WI38 (cell line): ENCODE measurements around the gene PITPNM3.

Experiments
- H3K4me3 ChIP-seq: 2 replicates; pipeline ENCODE4 v1.5.1; 2011; ENCODE audit warnings: low read depth, mild to moderate bottlenecking, control low read depth, low read length
- TF ChIP-seq, protein P1 (sequence below): IDR thresholded peaks from 2 replicates; pipeline ENCODE4 v1.5.1; 2012; ENCODE audit warnings: low read depth, mild to moderate bottlenecking, control low read depth, low read length

Gene PITPNM3

DNA sequence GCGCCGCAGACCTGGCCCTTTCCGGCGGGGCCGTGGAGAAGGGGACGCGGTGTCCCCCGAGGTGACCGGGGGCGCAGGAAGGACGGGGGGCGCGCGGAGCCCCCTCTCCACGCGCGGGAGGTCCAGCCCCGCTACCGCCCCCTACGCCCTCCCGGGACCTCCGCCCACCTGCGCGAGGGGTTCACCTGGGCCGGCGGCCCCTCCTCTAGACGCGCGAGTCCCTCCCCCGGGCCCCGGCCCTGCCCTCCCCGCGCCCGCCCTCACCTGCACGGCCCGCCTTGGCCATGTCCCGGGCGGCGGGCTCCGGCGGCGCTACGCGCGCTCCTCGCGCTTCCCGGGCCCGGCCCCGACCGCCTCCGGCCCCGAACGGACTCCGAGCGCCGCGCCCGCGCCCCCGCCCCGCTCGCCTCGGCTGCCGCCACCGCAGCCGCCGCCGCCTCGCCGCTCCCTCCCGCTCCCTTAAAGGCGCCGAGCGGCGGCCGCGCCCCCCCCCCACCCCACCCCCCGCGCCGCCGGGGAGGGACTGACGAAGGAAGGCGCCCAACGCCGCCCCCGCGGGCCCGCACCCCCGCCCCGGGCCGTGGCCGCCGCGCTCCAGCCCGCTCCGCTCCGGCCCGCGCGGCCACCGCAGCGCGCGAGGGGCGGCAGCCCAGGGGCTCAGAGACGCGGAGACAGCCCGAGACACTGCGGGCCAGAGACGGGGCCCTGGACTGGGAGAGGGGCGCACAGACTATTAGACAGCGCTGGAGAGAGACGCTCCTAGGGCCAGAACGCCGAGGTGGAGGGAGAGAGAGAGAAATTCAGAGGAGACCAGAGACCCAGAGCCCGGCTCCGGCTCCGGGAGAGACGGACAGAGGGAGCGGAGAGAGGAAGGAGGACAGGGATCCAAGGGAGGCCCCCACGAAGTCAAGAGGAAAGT is at the start of gene PITPNM3:
TSS of gene PITPNM3 (minus strand) at position 435 of the 919 bp plus-strand sequence. CDS start at position 286, 149 bp downstream.
- TF ChIP-seq, protein P1, sequence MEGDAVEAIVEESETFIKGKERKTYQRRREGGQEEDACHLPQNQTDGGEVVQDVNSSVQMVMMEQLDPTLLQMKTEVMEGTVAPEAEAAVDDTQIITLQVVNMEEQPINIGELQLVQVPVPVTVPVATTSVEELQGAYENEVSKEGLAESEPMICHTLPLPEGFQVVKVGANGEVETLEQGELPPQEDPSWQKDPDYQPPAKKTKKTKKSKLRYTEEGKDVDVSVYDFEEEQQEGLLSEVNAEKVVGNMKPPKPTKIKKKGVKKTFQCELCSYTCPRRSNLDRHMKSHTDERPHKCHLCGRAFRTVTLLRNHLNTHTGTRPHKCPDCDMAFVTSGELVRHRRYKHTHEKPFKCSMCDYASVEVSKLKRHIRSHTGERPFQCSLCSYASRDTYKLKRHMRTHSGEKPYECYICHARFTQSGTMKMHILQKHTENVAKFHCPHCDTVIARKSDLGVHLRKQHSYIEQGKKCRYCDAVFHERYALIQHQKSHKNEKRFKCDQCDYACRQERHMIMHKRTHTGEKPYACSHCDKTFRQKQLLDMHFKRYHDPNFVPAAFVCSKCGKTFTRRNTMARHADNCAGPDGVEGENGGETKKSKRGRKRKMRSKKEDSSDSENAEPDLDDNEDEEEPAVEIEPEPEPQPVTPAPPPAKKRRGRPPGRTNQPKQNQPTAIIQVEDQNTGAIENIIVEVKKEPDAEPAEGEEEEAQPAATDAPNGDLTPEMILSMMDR, result no peak
- peak within 1 kb of the TSS; percentile 59 for H3K4me3 ChIP-seq

- H3K4me3 ChIP-seq, result no peak overlapping the region
- TF ChIP-seq, protein P1, result no peak
Observed at GRCh38 chr17:6605142-6605541, 48.8 kb upstream of the PITPNM3 start.

DNA sequence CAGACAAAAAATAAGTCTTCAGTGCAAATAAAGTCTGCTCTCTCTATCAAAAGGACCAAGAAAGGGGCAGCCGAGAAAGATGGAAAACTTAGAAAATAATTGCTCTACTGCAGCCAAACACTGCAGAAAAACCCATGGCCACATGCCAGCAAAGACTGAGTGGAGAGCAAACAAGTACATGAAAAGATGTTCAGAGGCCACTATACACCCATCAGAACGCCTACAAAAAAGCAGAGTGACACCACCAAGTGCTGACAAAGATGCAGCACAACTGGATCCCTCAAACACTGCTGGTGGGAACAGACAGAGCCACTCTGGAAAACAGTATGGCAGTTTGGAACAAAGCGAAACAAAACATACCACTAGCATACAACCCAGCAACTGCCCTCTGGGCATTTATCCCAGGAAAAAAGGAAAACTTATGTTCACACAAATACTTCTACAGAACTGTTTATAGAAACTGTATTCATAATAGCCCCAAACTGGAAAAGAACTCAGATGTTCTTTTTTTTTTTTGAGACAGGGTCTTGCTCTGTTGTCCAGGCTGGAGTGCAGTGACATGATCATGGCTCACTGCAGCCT is 47.5 kb upstream of the PITPNM3 start:
- TF ChIP-seq, protein P1, result no peak
- H3K4me3 ChIP-seq, result no peak overlapping the region

GRCh38 chr17:6602141-6602540 is 45.8 kb upstream of the PITPNM3 start:
- no peak overlapping the region for H3K4me3 ChIP-seq
- TF ChIP-seq, protein P1, result no peak

GRCh38 chr17:6599364-6599763 is 43.0 kb upstream of the PITPNM3 start:
- H3K4me3 ChIP-seq, result no peak overlapping the region
- TF ChIP-seq, protein P1, result no peak

- TF ChIP-seq, protein P1, result no peak
Observed at GRCh38 chr17:6597727-6598126, 41.4 kb upstream of the PITPNM3 start.

DNA sequence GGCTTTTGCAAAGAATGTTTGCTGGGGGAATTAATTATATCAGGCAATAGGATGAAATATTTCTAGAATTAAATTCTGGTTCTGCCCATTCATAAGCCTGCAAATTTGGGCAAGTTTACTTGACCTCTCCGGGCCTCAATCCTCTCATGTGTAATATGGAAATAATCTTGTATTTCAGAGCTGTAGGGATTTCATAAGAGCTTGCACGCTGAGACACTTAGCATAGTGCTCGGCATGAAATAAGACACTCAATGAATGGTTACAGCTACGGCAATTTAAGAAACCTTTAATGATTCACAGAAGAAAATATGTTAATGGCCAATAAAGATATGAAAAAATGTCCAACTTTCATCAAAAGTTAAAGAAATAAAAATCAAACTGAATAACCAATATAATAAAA is 40.6 kb upstream of the PITPNM3 start:
- TF ChIP-seq, protein P1, result no peak
- H3K4me3 ChIP-seq, result no peak overlapping the region

More at GRCh38 chr17:6597727-6598126, 41.4 kb upstream of the PITPNM3 start:
- no peak overlapping the region for H3K4me3 ChIP-seq
